H1 (cell line): ENCODE measurements around the gene DHX32. TPM values are rescaled to one million over a fixed set of nuclear protein-coding genes. Genes with fewer than 3 reads are reported as not detected.

Experiments
- CTCF ChIA-PET: fragments of 300-600 bp; sonication (Branson Sonifier 250); formaldehyde crosslinking; loops from one replicate; lab custom pipeline; 2021; ENCODE audit not compliant: partially characterized antibody; lab: Charles Lee
- POLR2A ChIA-PET: fragments of 300-600 bp; sonication (Branson Sonifier 250); formaldehyde crosslinking; loops from one replicate; lab custom pipeline; 2021; ENCODE audit warnings: inconsistent platforms; ENCODE audit not compliant: partially characterized antibody; lab: Charles Lee
- DNase-seq, 2 experiments: peaks; one replicate each; pipeline versions ENCODE4 v3.0.0 to v3.0.0-alpha.2; 2010 to 2022; ENCODE audit warnings: low spot score in 2 of 2, low read depth in 1 of 2, mixed read lengths in 1 of 2
- FAIRE-seq: peaks from 2 replicates; lab custom pipeline; 2011; peaks lifted over from hg19 to GRCh38; lab: Jason Lieb, UNC
- H2AFZ ChIP-seq: 2 replicates; pipeline ENCODE4 v1.8.1; 2012; ENCODE audit warnings: low read length, inconsistent platforms
- H2AK5ac ChIP-seq: 2 replicates; pipeline ENCODE4 v1.6.1; 2013; ENCODE audit warnings: low read depth, low read length
- H2BK120ac ChIP-seq: replicated peaks from 2 replicates; pipeline ENCODE3; 2013; ENCODE audit warnings: low read depth, low read length, inconsistent platforms
- H2BK12ac ChIP-seq: 2 replicates; pipeline ENCODE4 v1.6.1; 2013; ENCODE audit warnings: low read depth, low read length
- H2BK15ac ChIP-seq: 2 replicates; pipeline ENCODE4 v1.6.1; 2013; ENCODE audit warnings: low read length
- H2BK20ac ChIP-seq: 2 replicates; pipeline ENCODE4 v1.6.1; 2013; ENCODE audit warnings: low read length
- H2BK5ac ChIP-seq: 2 replicates; pipeline ENCODE4 v1.6.1; 2013; ENCODE audit warnings: low read depth, low read length
- H3K14ac ChIP-seq: 2 replicates; pipeline ENCODE4 v1.6.1; 2013; ENCODE audit warnings: inconsistent platforms; ENCODE audit not compliant: insufficient read length
- H3K18ac ChIP-seq: 2 replicates; pipeline ENCODE4 v1.6.1; 2013; ENCODE audit warnings: low read length; ENCODE audit errors: extremely low read depth
- H3K23ac ChIP-seq: 2 replicates; pipeline ENCODE4 v1.6.1; 2013; ENCODE audit warnings: inconsistent platforms; ENCODE audit not compliant: insufficient read length
- H3K23me2 ChIP-seq: 2 replicates; pipeline ENCODE4 v1.6.1; 2013; ENCODE audit warnings: low read depth, low read length
- H3K27ac ChIP-seq: 2 replicates; pipeline ENCODE4 v1.6.1; 2011; ENCODE audit warnings: low read depth, low read length, inconsistent platforms
- H3K27me3 ChIP-seq, 4 experiments: replicated peaks in 1 of 4; 1 replicate in 1 of 4; 2 replicates in 3 of 4; pipeline versions ENCODE4 v1.6.1 to v1.8.1; 2011 to 2013; ENCODE audit warnings: low read length in 3 of 4, mild to moderate bottlenecking in 3 of 4, inconsistent platforms in 2 of 4, mixed read lengths in 2 of 4, moderate library complexity in 1 of 4; ENCODE audit not compliant: control insufficient read depth in 3 of 4, insufficient read depth in 3 of 4; ENCODE audit errors: extremely low read depth in 1 of 4
- H3K36me3 ChIP-seq, 4 experiments: 2 replicates each; pipeline versions ENCODE4 v1.6.1 to v1.8.1; 2011 to 2013; ENCODE audit warnings: mild to moderate bottlenecking in 4 of 4, low read length in 3 of 4, moderate library complexity in 2 of 4, control low read depth in 1 of 4, inconsistent platforms in 1 of 4; ENCODE audit not compliant: insufficient read depth in 4 of 4, control insufficient read depth in 2 of 4
- H3K4ac ChIP-seq: replicated peaks from 2 replicates; pipeline ENCODE3; 2013; ENCODE audit warnings: low read length, low read depth, mixed read lengths, inconsistent platforms; ENCODE audit not compliant: insufficient read length
- H3K4me1 ChIP-seq, 4 experiments: replicated peaks in 1 of 4; 1 replicate in 1 of 4; 2 replicates in 3 of 4; pipeline versions ENCODE4 v1.6.1 to v1.8.1; 2011 to 2013; ENCODE audit warnings: low read length in 3 of 4, inconsistent platforms in 2 of 4, mixed read lengths in 1 of 4; ENCODE audit not compliant: insufficient read depth in 4 of 4, control insufficient read depth in 3 of 4
- H3K4me2 ChIP-seq, 2 experiments: 2 replicates each; pipeline versions ENCODE4 v1.6.1 to v1.8.1; 2011 to 2013; ENCODE audit warnings: low read depth in 2 of 2, low read length in 2 of 2, control low read depth in 1 of 2, inconsistent platforms in 1 of 2, mild to moderate bottlenecking in 1 of 2; ENCODE audit not compliant: insufficient read depth in 1 of 2
- H3K4me3 ChIP-seq, 4 experiments: fragments of 200-600, 300-600 bp in 1 of 4; sonication (generic), shearing (Covaris generic), sonication (Bioruptor Twin) in 1 of 4; 2 replicates each; pipeline versions ENCODE4 v1.5.1 to v1.8.1; 2011 to 2016; ENCODE audit warnings: low read length in 4 of 4, low read depth in 3 of 4, control low read depth in 2 of 4, inconsistent platforms in 2 of 4, mild to moderate bottlenecking in 2 of 4, mixed read lengths in 1 of 4, moderate library complexity in 1 of 4; ENCODE audit not compliant: insufficient read depth in 2 of 4; ENCODE audit errors: extremely low read depth in 1 of 4
- H3K56ac ChIP-seq: replicated peaks from 2 replicates; pipeline ENCODE3; 2013; ENCODE audit warnings: low read depth, mild to moderate bottlenecking, mixed read lengths, low read length, inconsistent platforms; ENCODE audit not compliant: insufficient read length
- H3K79me1 ChIP-seq: 2 replicates; pipeline ENCODE4 v1.6.1; 2013; ENCODE audit warnings: low read depth, low read length, control low read depth
- H3K79me2 ChIP-seq, 2 experiments: 2 replicates each; pipeline versions ENCODE4 v1.6.1 to v1.8.1; 2012 to 2013; ENCODE audit warnings: low read length in 2 of 2, mild to moderate bottlenecking in 2 of 2, inconsistent platforms in 1 of 2; ENCODE audit not compliant: insufficient read depth in 2 of 2, control insufficient read depth in 1 of 2
- H3K9ac ChIP-seq, 4 experiments: replicated peaks in 1 of 4; 1 replicate in 1 of 4; 2 replicates in 3 of 4; pipeline versions ENCODE4 v1.6.1 to v1.8.1; 2011 to 2013; ENCODE audit warnings: low read depth in 3 of 4, low read length in 3 of 4, control low read depth in 2 of 4, mild to moderate bottlenecking in 2 of 4, moderate library complexity in 2 of 4, inconsistent platforms in 1 of 4; ENCODE audit errors: extremely low read depth in 1 of 4
- H3K9me3 ChIP-seq, 2 experiments: 2 replicates each; pipeline versions ENCODE4 v1.6.1 to v1.8.1; 2012 to 2013; ENCODE audit warnings: mild to moderate bottlenecking in 2 of 2, moderate library complexity in 2 of 2, control low read depth in 1 of 2, inconsistent platforms in 1 of 2, low read depth in 1 of 2, low read length in 1 of 2, mixed read lengths in 1 of 2; ENCODE audit not compliant: insufficient read depth in 2 of 2
- H4K20me1 ChIP-seq, 2 experiments: replicated peaks in 1 of 2; 2 replicates each; pipeline versions ENCODE3 to v1.8.1; 2011 to 2013; ENCODE audit warnings: inconsistent platforms in 2 of 2, low read length in 2 of 2, mild to moderate bottlenecking in 1 of 2; ENCODE audit not compliant: insufficient read depth in 2 of 2, control insufficient read depth in 1 of 2
- H4K5ac ChIP-seq: 2 replicates; pipeline ENCODE4 v1.6.1; 2013; ENCODE audit warnings: low read length, low read depth, mixed read lengths, inconsistent platforms; ENCODE audit not compliant: insufficient read length
- H4K8ac ChIP-seq: 2 replicates; pipeline ENCODE4 v1.8.0; 2013; ENCODE audit warnings: mild to moderate bottlenecking, moderate library complexity, low read length, inconsistent platforms; ENCODE audit not compliant: insufficient read depth; ENCODE audit errors: extremely low read depth
- H4K91ac ChIP-seq: replicated peaks from 2 replicates; pipeline ENCODE3; 2013; ENCODE audit warnings: low read length, mixed read lengths, inconsistent platforms; ENCODE audit not compliant: insufficient read length
- BRCA1 ChIP-seq: IDR thresholded peaks from 2 replicates; pipeline ENCODE4 v1.6.1; 2012; ENCODE audit warnings: low read depth, low read length, improper control_type of control experiment
- WGBS, 2 experiments: shearing (Covaris generic) in 1 of 2; methylation state at CpG; one replicate each; pipeline versions ENCODE4 v1.1.6 to v1.1.7; 2013 to 2015; ENCODE audit warnings: low lambda C conversion rate in 2 of 2, mixed read lengths in 2 of 2, inconsistent platforms in 1 of 2, low coverage in 1 of 2, missing lambda C conversion rate in 1 of 2; ENCODE audit not compliant: insufficient replicate concordance in 2 of 2, insufficient coverage in 1 of 2, insufficient read length in 1 of 2; ENCODE audit errors: extremely low coverage in 1 of 2, missing lambda C conversion rate in 1 of 2; 5-methylcytosine and 5-hydroxymethylcytosine counted together
- polyA plus RNA-seq, 7 experiments: library from polyadenylated mRNA; depleted of rRNA in 3 of 7; stranded (reverse) in 5 of 7; unstranded in 2 of 7; fragments of >200 nt in 5 of 7; fragments of 200-250 nt in 2 of 7; gene quantifications; 1 replicate in 5 of 7; 2 replicates in 1 of 7; 4 replicates in 1 of 7; pipeline versions ENCODE4 v1.2.1 to v1.2.3, GENCODE V29; 2011 to 2013; ENCODE audit warnings: missing spikeins in 2 of 7, mixed read lengths in 2 of 7
- total RNA-seq: library from RNA; stranded (reverse); fragmentation: NEBNext Ultra II Directional; extraction: Animal tissue kit (Norgen Biotek cat#: 25700); gene quantifications from 2 replicates; pipeline ENCODE4 v1.2.1, GENCODE V29; 2021

The DHX32 gene
- total and polyA plus RNA-seq, 2 of the 8 experiments (the other 6 are each of a cell fraction or from before 2014, with no cell fraction given) = 12.4 to 15.8 TPM

- H3K4me2 ChIP-seq = no peak overlapping the region
- no peaks in the 10 kb centered on the region for H3K23me2 ChIP-seq
- H3K27me3 ChIP-seq = no peaks in the 10 kb centered on the region
- H4K91ac ChIP-seq = no peak overlapping the region
- no peak overlapping the region for H4K5ac ChIP-seq
- peaks cover 0 to 2% of the 10 kb centered on the region in 2 experiments for H4K20me1 ChIP-seq
- ChIA-PET CTCF (interaction anchor here (1.2 kb wide), 1 partner anchor 169 kb away, joined by 4 read pairs; no protein-coding TSS in a partner anchor), POLR2A (interaction anchor here (1.3 kb wide), 1 partner anchor 13 kb away, joined by 4 read pairs; no protein-coding TSS in a partner anchor)
- 90% methylated on average over 1 of the region's 1 CpG; no CpG with 5 or more reads in 1 of the 2 experiments for WGBS, 2 experiments
- no peak overlapping the region for H3K4ac ChIP-seq
- H3K79me2 ChIP-seq = no peaks in the 10 kb centered on the region
- no peak overlapping the region for H3K14ac ChIP-seq
- no peak for TF ChIP-seq BRCA1
- H3K56ac ChIP-seq = no peak overlapping the region
- H2BK5ac ChIP-seq = no peak overlapping the region
- peaks cover 0 to 5% (median 0%) of the 10 kb centered on the region in 4 experiments; a peak in 1 of 7 replicates for H3K4me1 ChIP-seq
- no peak overlapping the region for H3K27ac ChIP-seq
- FAIRE-seq (no peak), DNase-seq (no peak)
- H3K36me3 ChIP-seq = peaks cover 2 to 33% (median 22%) of the 10 kb centered on the region in 4 experiments; a peak in 6 of 8 replicates
- H2AFZ ChIP-seq = no peak overlapping the region
- no peak overlapping the region for H3K9ac ChIP-seq
- H3K79me1 ChIP-seq = no peaks in the 10 kb centered on the region
- no peak overlapping the region for H4K8ac ChIP-seq
- H3K23ac ChIP-seq = no peak overlapping the region
- H3K18ac ChIP-seq = no peak overlapping the region
- no peak overlapping the region for H2BK20ac ChIP-seq
- no peak overlapping the region for H2BK120ac ChIP-seq
- no peaks in the 10 kb centered on the region for H3K9me3 ChIP-seq
- no peak overlapping the region for H3K4me3 ChIP-seq
- H2BK15ac ChIP-seq = no peak overlapping the region
- no peak overlapping the region for H2AK5ac ChIP-seq
- no peak overlapping the region for H2BK12ac ChIP-seq
These were observed 73.0 kb downstream of the DHX32 start for GRCh38 chr10:125808047-125808446.
